ENCODE measurements around the gene MMD.

MMD gene

GRCh38 chr17:55350825-55351205 is 70.8 kb downstream of the MMD start:
- TF ChIP-seq CTCF (IDR thresholded peaks at IDR 0.05; ENCODE audit: low read depth, low read length): no peak
- DNase-seq (ENCODE audit: extremely low read depth, low read depth): no peak

GRCh38 chr17:55348749-55349354 is 72.8 kb downstream of the MMD start:
- TF ChIP-seq CTCF (IDR thresholded peaks at IDR 0.05; ENCODE audit: low read depth, low read length): peak; percentile 91
- peak; percentile 10 for DNase-seq (ENCODE audit: extremely low read depth, low read depth)

GRCh38 chr17:55347341-55347740 is 74.3 kb downstream of the MMD start:
- DNase-seq (ENCODE audit: extremely low read depth, low read depth): no peak
- no peak for TF ChIP-seq CTCF (IDR thresholded peaks at IDR 0.05; ENCODE audit: low read depth, low read length)

- no peak for TF ChIP-seq CTCF (IDR thresholded peaks at IDR 0.05; ENCODE audit: low read depth, low read length)
- no peak for DNase-seq (ENCODE audit: extremely low read depth, low read depth)
Observed at GRCh38 chr17:55346658-55347057, 75.0 kb downstream of the MMD start.

GRCh38 chr17:55345132-55345531 is 76.5 kb downstream of the MMD start:
- no peak for TF ChIP-seq CTCF (IDR thresholded peaks at IDR 0.05; ENCODE audit: low read depth, low read length)
- DNase-seq (ENCODE audit: extremely low read depth, low read depth): no peak

- no peak for DNase-seq (ENCODE audit: extremely low read depth, low read depth)
- no peak for TF ChIP-seq CTCF (IDR thresholded peaks at IDR 0.05; ENCODE audit: low read depth, low read length)
Observed at GRCh38 chr17:55344514-55344997, 77.1 kb downstream of the MMD start.

GRCh38 chr17:55343900-55344513 is 77.6 kb downstream of the MMD start:
- TF ChIP-seq CTCF (IDR thresholded peaks at IDR 0.05; ENCODE audit: low read depth, low read length): no peak
- no peak for DNase-seq (ENCODE audit: extremely low read depth, low read depth)

Data from AG09319 (cell line).